GM23338 (cell line): ENCODE data around the gene INKA1. TPM values are rescaled to one million over a fixed set of nuclear protein-coding genes. Genes with fewer than 3 reads are reported as not detected.
A peak's percentile ranks its signal among the peaks of the same experiment; 100 is the strongest.

Source experiments
- ATAC-seq: fragments of 200-7000 bp; cut with Tn5 transposase; 3 replicates; pipeline ENCODE4 v1.9.1; 2020
- DNase-seq: peaks from one replicate; pipeline ENCODE4 v3.0.0-alpha.2; 2015; ENCODE audit warnings: low spot score
- H2AFZ ChIP-seq: fragments of 200-600 bp; sonication (generic); 2 replicates; pipeline ENCODE4 v1.8.0; 2016; ENCODE audit warnings: antibody characterized with exemption, mild to moderate bottlenecking, moderate library complexity
- H3F3A ChIP-seq: fragments of 200-600 bp; sonication (generic); replicated peaks from 2 replicates; pipeline ENCODE4 v1.8.0; 2017; ENCODE audit warnings: antibody characterized with exemption, mixed run types, low read depth
- H3K27ac ChIP-seq: fragments of 200-600 bp; sonication (generic); 2 replicates; pipeline ENCODE4 v1.6.1; 2016; ENCODE audit warnings: low read depth
- H3K27me3 ChIP-seq: fragments of 200-600 bp; sonication (generic); 2 replicates; pipeline ENCODE4 v1.8.0; 2016; ENCODE audit warnings: mild to moderate bottlenecking, mixed run types, moderate library complexity; ENCODE audit not compliant: insufficient read depth
- H3K36me3 ChIP-seq: fragments of 200-600 bp; sonication (generic); 2 replicates; pipeline ENCODE4 v1.8.0; 2016; ENCODE audit warnings: mild to moderate bottlenecking; ENCODE audit not compliant: insufficient read depth
- H3K4me1 ChIP-seq: fragments of 200-600 bp; sonication (generic); 2 replicates; pipeline ENCODE4 v1.8.0; 2016; ENCODE audit warnings: mild to moderate bottlenecking, moderate library complexity; ENCODE audit not compliant: insufficient read depth
- H3K4me2 ChIP-seq: fragments of 200-600 bp; sonication (generic); 2 replicates; pipeline ENCODE4 v1.7.1; 2017; ENCODE audit warnings: mixed run types
- H3K4me3 ChIP-seq: fragments of 200-600 bp; sonication (generic); 2 replicates; pipeline ENCODE4 v1.6.1; 2016; ENCODE audit warnings: mixed run types
- H3K79me2 ChIP-seq: fragments of 200-600 bp; sonication (generic); replicated peaks from 2 replicates; pipeline ENCODE4 v1.8.0; 2017; ENCODE audit warnings: mild to moderate bottlenecking; ENCODE audit not compliant: insufficient read depth
- H3K9me2 ChIP-seq: fragments of 200-600 bp; sonication (generic); 2 replicates; pipeline ENCODE4 v1.8.0; 2017; ENCODE audit not compliant: insufficient read depth
- H4K20me1 ChIP-seq: fragments of 200-600 bp; sonication (generic); replicated peaks from 2 replicates; pipeline ENCODE4 v1.8.0; 2017; ENCODE audit warnings: mild to moderate bottlenecking; ENCODE audit not compliant: insufficient read depth
- H3K27ac Mint-ChIP-seq: 2 replicates; pipeline ENCODE4 v1.8.0; 2020; ENCODE audit warnings: inconsistent platforms, mild to moderate bottlenecking, moderate library complexity, mixed read lengths
- H3K27me3 Mint-ChIP-seq: 3 replicates; pipeline ENCODE4 v1.8.0; 2022; ENCODE audit warnings: low read depth, mild to moderate bottlenecking, moderate library complexity, mixed read lengths, inconsistent platforms; ENCODE audit not compliant: insufficient read depth, poor library complexity
- H3K36me3 Mint-ChIP-seq: 3 replicates; pipeline ENCODE4 v1.8.0; 2021; ENCODE audit warnings: low read depth, mild to moderate bottlenecking, inconsistent platforms, moderate library complexity, mixed read lengths
- H3K4me1 Mint-ChIP-seq: 3 replicates; pipeline ENCODE4 v1.8.0; 2020; ENCODE audit warnings: mild to moderate bottlenecking, inconsistent platforms, mixed read lengths
- H3K4me3 Mint-ChIP-seq: 3 replicates; pipeline ENCODE4 v1.8.0; 2021; ENCODE audit warnings: moderate library complexity, mild to moderate bottlenecking, inconsistent platforms, mixed read lengths
- H3K9me3 Mint-ChIP-seq: 3 replicates; pipeline ENCODE4 v1.8.0; 2020; ENCODE audit warnings: moderate library complexity, mild to moderate bottlenecking, inconsistent platforms, mixed read lengths
- JUNB ChIP-seq: IDR thresholded peaks from one replicate; pipeline ENCODE4 v1.6.1; 2016; ENCODE audit warnings: antibody characterized with exemption; ENCODE audit not compliant: unreplicated experiment
- NANOG ChIP-seq: IDR thresholded peaks from 2 replicates; pipeline ENCODE4 v1.6.1; 2016; ENCODE audit warnings: antibody characterized with exemption, borderline replicate concordance
- REST ChIP-seq: IDR thresholded peaks from one replicate; pipeline ENCODE4 v1.6.1; 2018; ENCODE audit warnings: antibody characterized with exemption; ENCODE audit not compliant: unreplicated experiment
- STAT1 ChIP-seq: IDR thresholded peaks from one replicate; pipeline ENCODE4 v1.6.1; 2016; ENCODE audit warnings: antibody characterized with exemption; ENCODE audit not compliant: unreplicated experiment
- ZNF331 ChIP-seq: fragments of 250-450 bp; sonication (Bioruptor Pico); IDR thresholded peaks from 2 replicates; pipeline ENCODE4 v1.5.0; 2020; ENCODE audit warnings: low read depth, mild to moderate bottlenecking, moderate library complexity
- long read RNA-seq: library from polyadenylated mRNA; unstranded; transcript quantifications from one replicate; pipeline ENCODE4 v2.0.0, GENCODE V29; 2020; ENCODE audit not compliant: unreplicated experiment
- polyA plus RNA-seq: library from polyadenylated mRNA; unstranded; fragments of >200 nt; fragmentation: Nextera tagmentation; extraction: Ambion mirVana; gene quantifications from 2 replicates; pipeline ENCODE4 v1.2.1, GENCODE V29; 2016
- total RNA-seq: library from RNA; depleted of rRNA; stranded (reverse); fragments of >200 nt; shearing (Covaris generic); gene quantifications from 2 replicates; pipeline ENCODE4 v1.2.3, GENCODE V29; 2014; rRNA removed
- TF ChIP-seq, protein P1 (sequence below), 2 experiments: fragments of 200-600 bp in 1 of 2; sonication (generic) in 1 of 2; conservative IDR thresholded peaks; 2 replicates each; pipeline versions ENCODE4 v1.5.1 to v1.6.1; 2016 to 2017; ENCODE audit warnings: antibody characterized with exemption in 2 of 2, low read depth in 2 of 2, mild to moderate bottlenecking in 2 of 2, moderate library complexity in 1 of 2

INKA1 gene
- total RNA-seq, result 4.0 and 4.9 TPM in 2 replicates
- 3.7 and 5.0 TPM in 2 replicates for polyA plus RNA-seq
- long read RNA-seq, transcript INKA1-201 (2 exons, 1,040 nt), result major isoform, 5 of 6 reads
- long read RNA-seq, partial matches to known transcripts, result 0 of 6 reads
- long read RNA-seq, other reads (novel, unspliced or antisense), result 1 of 6 reads

DNA sequence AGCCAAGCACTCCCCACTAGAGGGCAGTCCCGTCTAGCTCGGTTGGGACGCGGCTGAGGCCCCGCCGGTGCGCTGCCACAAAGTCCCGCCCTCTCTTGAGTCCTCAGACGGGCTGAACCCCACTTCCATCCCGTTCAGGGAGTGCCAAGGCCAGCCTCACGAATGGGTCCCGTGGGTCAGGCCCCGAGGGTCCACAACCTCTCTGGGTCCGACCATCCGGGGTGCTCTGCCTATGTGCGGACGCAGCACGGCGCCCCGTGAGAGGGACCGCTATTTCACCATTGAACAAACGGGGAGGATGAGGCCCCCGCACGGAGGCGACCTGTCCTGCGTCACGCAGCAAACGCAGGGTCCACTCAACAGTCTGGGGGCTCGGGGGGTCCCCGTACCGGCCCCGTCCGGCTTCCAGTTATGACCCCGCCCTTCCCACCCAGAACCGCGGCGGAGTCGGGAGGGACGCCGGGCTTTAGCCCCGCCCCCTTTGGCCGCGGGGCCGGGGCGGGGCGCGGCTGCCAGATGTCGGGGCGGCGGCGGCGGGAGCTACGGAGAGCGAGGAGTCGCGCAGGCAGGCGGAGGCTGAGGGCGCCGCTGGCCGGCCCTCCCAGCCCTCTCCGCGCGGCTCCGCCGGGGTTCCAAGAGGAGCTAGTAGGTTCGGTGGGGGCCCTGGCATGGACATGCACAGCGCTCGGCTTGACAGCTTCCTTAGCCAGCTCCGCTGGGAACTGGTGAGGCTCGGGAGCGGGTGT, at the start of gene INKA1:
Gene INKA1, plus strand, starts transcription at position 543 of the 746 bp plus-strand sequence. Its CDS starts 132 bp downstream, at position 675.
- no peaks in the 10 kb centered on the region for H3K9me3 Mint-ChIP-seq
- H3K79me2 ChIP-seq, result no peaks in the 10 kb centered on the region
- peaks cover 34% of the 10 kb centered on the region for H3K4me1 ChIP-seq
- H3K4me3 ChIP-seq, result peak within 1 kb of the TSS; percentile 93
- peak; percentile 79 for ATAC-seq
- peak within 1 kb of the TSS; percentile 73 for H3K4me3 Mint-ChIP-seq
- peaks cover 24% of the 10 kb centered on the region for H3K27me3 Mint-ChIP-seq
- peak within 1 kb of the TSS; percentile 99 for H2AFZ ChIP-seq
- no peak within 1 kb of the TSS for H3K27ac ChIP-seq
- peaks cover 15% of the 10 kb centered on the region for H3K27me3 ChIP-seq
- H3K4me2 ChIP-seq, result peak within 1 kb of the TSS; percentile 99
- TF ChIP-seq JUNB, result no peak
- TF ChIP-seq, protein P1, sequence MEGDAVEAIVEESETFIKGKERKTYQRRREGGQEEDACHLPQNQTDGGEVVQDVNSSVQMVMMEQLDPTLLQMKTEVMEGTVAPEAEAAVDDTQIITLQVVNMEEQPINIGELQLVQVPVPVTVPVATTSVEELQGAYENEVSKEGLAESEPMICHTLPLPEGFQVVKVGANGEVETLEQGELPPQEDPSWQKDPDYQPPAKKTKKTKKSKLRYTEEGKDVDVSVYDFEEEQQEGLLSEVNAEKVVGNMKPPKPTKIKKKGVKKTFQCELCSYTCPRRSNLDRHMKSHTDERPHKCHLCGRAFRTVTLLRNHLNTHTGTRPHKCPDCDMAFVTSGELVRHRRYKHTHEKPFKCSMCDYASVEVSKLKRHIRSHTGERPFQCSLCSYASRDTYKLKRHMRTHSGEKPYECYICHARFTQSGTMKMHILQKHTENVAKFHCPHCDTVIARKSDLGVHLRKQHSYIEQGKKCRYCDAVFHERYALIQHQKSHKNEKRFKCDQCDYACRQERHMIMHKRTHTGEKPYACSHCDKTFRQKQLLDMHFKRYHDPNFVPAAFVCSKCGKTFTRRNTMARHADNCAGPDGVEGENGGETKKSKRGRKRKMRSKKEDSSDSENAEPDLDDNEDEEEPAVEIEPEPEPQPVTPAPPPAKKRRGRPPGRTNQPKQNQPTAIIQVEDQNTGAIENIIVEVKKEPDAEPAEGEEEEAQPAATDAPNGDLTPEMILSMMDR (conservative IDR thresholded peaks at IDR 0.05; ENCODE audit: low read depth in 2 of 2), result peak; percentile 5 to 97; a peak in 2 of 4 replicates
- no peaks in the 10 kb centered on the region for H3K36me3 Mint-ChIP-seq
- no peaks in the 10 kb centered on the region for H3K36me3 ChIP-seq
- no peaks in the 10 kb centered on the region for H4K20me1 ChIP-seq
- H3K4me1 Mint-ChIP-seq, result peaks cover 40% of the 10 kb centered on the region
- no peak within 1 kb of the TSS for H3K27ac Mint-ChIP-seq
- peak; percentile 96 for DNase-seq
- peaks cover 15% of the 10 kb centered on the region; the same call in 1 of the 2 replicates for H3F3A ChIP-seq
- H3K9me2 ChIP-seq, result no peaks in the 10 kb centered on the region

- Histone ChIP-seq H3K27me3 (no peaks in the 10 kb centered on the region), H3K36me3 (no peaks in the 10 kb centered on the region), H3K4me3 (no peak overlapping the region), H3F3A (no peaks in the 10 kb centered on the region), H3K27ac (no peak overlapping the region), H3K4me1 (no peaks in the 10 kb centered on the region), H3K4me2 (no peak overlapping the region), H3K79me2 (peaks cover 81% of the 10 kb centered on the region), H3K9me2 (no peaks in the 10 kb centered on the region), H2AFZ (no peak overlapping the region), H4K20me1 (peaks cover 32% of the 10 kb centered on the region)
- H3K4me1 Mint-ChIP-seq, result peaks cover 4% of the 10 kb centered on the region; the same call in 2 of the 3 replicates
- H3K27ac Mint-ChIP-seq, result 0 out of 2 replicates have a peak overlapping the region, but pooled peaks have one; percentile 26
- H3K9me3 Mint-ChIP-seq, result no peaks in the 10 kb centered on the region
- ATAC-seq (no peak), DNase-seq (no peak)
- no peak overlapping the region for H3K4me3 Mint-ChIP-seq
- H3K27me3 Mint-ChIP-seq, result no peaks in the 10 kb centered on the region
- no peaks in the 10 kb centered on the region for H3K36me3 Mint-ChIP-seq
- TF ChIP-seq ZNF331 (no peak), NANOG (no peak), STAT1 (no peak), REST (no peak)
- TF ChIP-seq, protein P1 (conservative IDR thresholded peaks at IDR 0.05; ENCODE audit: low read depth in 2 of 2), result no peak
Observed at GRCh38 chr3:49754536-49754935, 48.5 kb upstream of the INKA1 start.
